GM12878 (cell line): ENCODE results near the gene TLE7. TPM values are rescaled to one million over a fixed set of nuclear protein-coding genes. Genes with fewer than 3 reads are reported as not detected.

ENCODE experiments used
- GATAD2B ChIP-seq: fragments of 450-650 bp; conservative IDR thresholded peaks from 2 replicates; pipeline ENCODE4 v1.6.1; 2017; ENCODE audit warnings: low read depth, mild to moderate bottlenecking, moderate library complexity
- MEF2A ChIP-seq: IDR thresholded peaks from 2 replicates; pipeline ENCODE4 v1.6.1; 2011; ENCODE audit warnings: low read depth, mild to moderate bottlenecking, low read length, moderate library complexity; ENCODE audit not compliant: insufficient read depth
- NR2C2 ChIP-seq: IDR thresholded peaks from 2 replicates; pipeline ENCODE4 v1.6.1; 2011; ENCODE audit warnings: borderline replicate concordance, low read depth; ENCODE audit not compliant: control insufficient read depth, insufficient read length
- PBX3 ChIP-seq: IDR thresholded peaks from 2 replicates; pipeline ENCODE4 v1.6.1; 2011; ENCODE audit warnings: mild to moderate bottlenecking, low read depth, low read length, moderate library complexity; ENCODE audit not compliant: insufficient replicate concordance
- PKNOX1 ChIP-seq: fragments of 450-650 bp; IDR thresholded peaks from 2 replicates; pipeline ENCODE4 v1.6.1; 2016; ENCODE audit warnings: mild to moderate bottlenecking
- RUNX3 ChIP-seq: IDR thresholded peaks from 2 replicates; pipeline ENCODE4 v1.6.1; 2012; ENCODE audit warnings: low read length, inconsistent platforms
- SREBF2 ChIP-seq: IDR thresholded peaks from 2 replicates; pipeline ENCODE4 v1.6.1; 2012; ENCODE audit warnings: mild to moderate bottlenecking, low read length
- TCF3 ChIP-seq: IDR thresholded peaks from 2 replicates; pipeline ENCODE4 v1.6.1; 2012; ENCODE audit warnings: low read depth, mild to moderate bottlenecking, low read length, borderline replicate concordance; ENCODE audit not compliant: insufficient read depth
- ZNF24 ChIP-seq: fragments of 450-650 bp; IDR thresholded peaks from 2 replicates; pipeline ENCODE4 v1.6.1; 2017; ENCODE audit warnings: antibody characterized with exemption, mild to moderate bottlenecking
- ZNF274 ChIP-seq: IDR thresholded peaks from one replicate; pipeline ENCODE4 v1.8.0; 2011; ENCODE audit not compliant: insufficient read length, insufficient read depth
- polyA plus RNA-seq, 11 experiments: library from polyadenylated mRNA; depleted of rRNA in 4 of 11; unstranded in 6 of 11; stranded (reverse) in 5 of 11; fragments of >200 nt; fragmentation: Nextera tagmentation in 4 of 11; fragmentation: Illumina TruSeq in 1 of 11; extraction: Ambion mirVana in 4 of 11; extraction: Trizol in 1 of 11; gene quantifications; 1 replicate in 1 of 11; 2 replicates in 10 of 11; pipeline versions ENCODE4 v1.2.1 to v1.2.3, GENCODE V29; 2011 to 2016; ENCODE audit warnings: inconsistent platforms in 2 of 11, missing spikeins in 2 of 11, low read depth in 1 of 11
- total RNA-seq, 4 experiments: library from RNA; depleted of rRNA in 3 of 4; stranded (reverse); fragments of >200 nt in 3 of 4; fragmentation: Illumina TruSeq in 1 of 4; extraction: Trizol in 1 of 4; gene quantifications; 2 replicates each; pipeline versions ENCODE4 v1.2.1 to v1.2.3, GENCODE V29; 2013 to 2021
- TF ChIP-seq, protein P1 (sequence below): IDR thresholded peaks from 2 replicates; pipeline ENCODE4 v1.6.1; 2012; ENCODE audit warnings: low read depth, low read length, improper control_type of control experiment
- TF ChIP-seq, protein P2 (sequence below): fragments of 450-650 bp; IDR thresholded peaks from 2 replicates; pipeline ENCODE4 v1.6.1; 2018; ENCODE audit warnings: borderline replicate concordance, mild to moderate bottlenecking; ENCODE audit not compliant: partially characterized antibody

TLE7 gene
- total and polyA plus RNA-seq, 10 of the 15 experiments (the other 5 are each of a cell fraction or from before 2014, with no cell fraction given), result not detected

- 0 out of 2 replicates have a peak, but pooled peaks have one; percentile 34 for TF ChIP-seq PKNOX1
- TF ChIP-seq, protein P1, sequence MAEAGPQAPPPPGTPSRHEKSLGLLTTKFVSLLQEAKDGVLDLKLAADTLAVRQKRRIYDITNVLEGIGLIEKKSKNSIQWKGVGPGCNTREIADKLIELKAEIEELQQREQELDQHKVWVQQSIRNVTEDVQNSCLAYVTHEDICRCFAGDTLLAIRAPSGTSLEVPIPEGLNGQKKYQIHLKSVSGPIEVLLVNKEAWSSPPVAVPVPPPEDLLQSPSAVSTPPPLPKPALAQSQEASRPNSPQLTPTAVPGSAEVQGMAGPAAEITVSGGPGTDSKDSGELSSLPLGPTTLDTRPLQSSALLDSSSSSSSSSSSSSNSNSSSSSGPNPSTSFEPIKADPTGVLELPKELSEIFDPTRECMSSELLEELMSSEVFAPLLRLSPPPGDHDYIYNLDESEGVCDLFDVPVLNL, result no peak
- no peak for TF ChIP-seq GATAD2B
- no peak for TF ChIP-seq PBX3
- no peak for TF ChIP-seq ZNF274
- TF ChIP-seq ZNF24, result peak; percentile 97
- TF ChIP-seq, protein P2, sequence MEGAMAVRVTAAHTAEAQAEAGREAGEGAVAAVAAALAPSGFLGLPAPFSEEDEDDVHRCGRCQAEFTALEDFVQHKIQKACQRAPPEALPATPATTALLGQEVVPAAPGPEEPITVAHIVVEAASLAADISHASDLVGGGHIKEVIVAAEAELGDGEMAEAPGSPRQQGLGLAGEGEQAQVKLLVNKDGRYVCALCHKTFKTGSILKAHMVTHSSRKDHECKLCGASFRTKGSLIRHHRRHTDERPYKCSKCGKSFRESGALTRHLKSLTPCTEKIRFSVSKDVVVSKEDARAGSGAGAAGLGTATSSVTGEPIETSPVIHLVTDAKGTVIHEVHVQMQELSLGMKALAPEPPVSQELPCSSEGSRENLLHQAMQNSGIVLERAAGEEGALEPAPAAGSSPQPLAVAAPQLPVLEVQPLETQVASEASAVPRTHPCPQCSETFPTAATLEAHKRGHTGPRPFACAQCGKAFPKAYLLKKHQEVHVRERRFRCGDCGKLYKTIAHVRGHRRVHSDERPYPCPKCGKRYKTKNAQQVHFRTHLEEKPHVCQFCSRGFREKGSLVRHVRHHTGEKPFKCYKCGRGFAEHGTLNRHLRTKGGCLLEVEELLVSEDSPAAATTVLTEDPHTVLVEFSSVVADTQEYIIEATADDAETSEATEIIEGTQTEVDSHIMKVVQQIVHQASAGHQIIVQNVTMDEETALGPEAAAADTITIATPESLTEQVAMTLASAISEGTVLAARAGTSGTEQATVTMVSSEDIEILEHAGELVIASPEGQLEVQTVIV, result no peak
- TF ChIP-seq SREBF2, result peak; percentile 86
- no peak for TF ChIP-seq NR2C2
- no peak for TF ChIP-seq MEF2A
- TF ChIP-seq RUNX3, result peak; percentile 27; the same call in 1 of the 2 replicates
- TF ChIP-seq TCF3, result 0 out of 2 replicates have a peak, but pooled peaks have one; percentile 16
Measured at GRCh38 chr16:71426069-71426879, 15.6 kb downstream of the TLE7 start (continued).
